IMR-90 (cell line): ENCODE data around the gene TMOD2.

ENCODE experiments used
- BHLHE40 ChIP-seq: fragments of 150-350 bp; IDR thresholded peaks from 2 replicates; pipeline ENCODE4 v1.6.1; 2016; ENCODE audit warnings: mild to moderate bottlenecking, low read depth, low read length
- CEBPB ChIP-seq: IDR thresholded peaks from 2 replicates; pipeline ENCODE4 v1.6.1; 2012; ENCODE audit warnings: low read depth, low read length, improper control_type of control experiment
- CTCF ChIP-seq: conservative IDR thresholded peaks from 2 replicates; pipeline ENCODE4 v1.5.1; 2012; ENCODE audit warnings: mild to moderate bottlenecking, low read depth, low read length, improper control_type of control experiment
- ELK1 ChIP-seq: fragments of 150-350 bp; IDR thresholded peaks from 2 replicates; pipeline ENCODE4 v1.6.1; 2016; ENCODE audit warnings: low read depth, mild to moderate bottlenecking, low read length, moderate library complexity, borderline replicate concordance
- MXI1 ChIP-seq: IDR thresholded peaks from 2 replicates; pipeline ENCODE4 v1.6.1; 2012; ENCODE audit warnings: low read depth, mild to moderate bottlenecking, low read length, moderate library complexity, borderline replicate concordance
- POLR2A ChIP-seq: IDR thresholded peaks from 2 replicates; pipeline ENCODE4 v1.6.1; 2012; ENCODE audit warnings: mild to moderate bottlenecking, low read depth, low read length
- RAD21 ChIP-seq: IDR thresholded peaks from 2 replicates; pipeline ENCODE4 v1.6.1; 2012; ENCODE audit warnings: low read length, improper control_type of control experiment
- USF2 ChIP-seq: fragments of 150-350 bp; IDR thresholded peaks from 2 replicates; pipeline ENCODE4 v1.6.1; 2017; ENCODE audit warnings: mild to moderate bottlenecking, antibody characterized with exemption, low read length, low read depth

DNA sequence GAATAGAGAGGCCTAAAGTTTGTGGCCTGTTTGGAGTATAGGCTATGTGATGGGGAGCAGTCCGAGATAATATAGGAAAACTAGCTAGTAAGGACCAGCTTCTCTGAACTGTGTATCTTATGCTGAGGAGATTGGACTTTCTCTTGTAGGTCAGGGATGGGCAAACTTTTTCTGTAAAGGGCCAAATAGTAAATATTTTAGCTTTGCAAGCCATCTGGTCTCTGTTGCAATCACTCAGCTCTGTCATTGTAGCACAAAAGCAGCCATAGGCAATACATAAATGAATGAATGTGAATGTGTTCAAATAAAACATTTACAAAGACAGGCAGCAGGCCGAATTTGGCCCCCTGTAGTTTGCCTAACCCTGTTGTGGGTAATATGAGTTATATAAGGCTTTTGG is 102.6 kb downstream of the TMOD2 start:
- TF ChIP-seq POLR2A (no peak), CTCF (no peak), RAD21 (no peak), ELK1 (no peak), CEBPB (peak; percentile 67; the same call in 1 of the 2 replicates), MXI1 (no peak), BHLHE40 (no peak), USF2 (no peak)
